BLaER1 (cell line): ENCODE results near the gene SIAH2.

Experiments used
- H3K27ac ChIP-seq: shearing (Covaris generic); formaldehyde crosslinking; 2 replicates; pipeline ENCODE4 v1.8.1; 2022
- H3K27me3 ChIP-seq: shearing (Covaris generic); formaldehyde crosslinking; 2 replicates; pipeline ENCODE4 v1.8.1; 2022
- H3K36me3 ChIP-seq: shearing (Covaris generic); formaldehyde crosslinking; 2 replicates; pipeline ENCODE4 v1.8.1; 2022
- H3K4me1 ChIP-seq: shearing (Covaris generic); formaldehyde crosslinking; 2 replicates; pipeline ENCODE4 v1.8.1; 2022
- H3K4me2 ChIP-seq: shearing (Covaris generic); formaldehyde crosslinking; 2 replicates; pipeline ENCODE4 v1.8.1; 2022
- H3K4me3 ChIP-seq: shearing (Covaris generic); formaldehyde crosslinking; 2 replicates; pipeline ENCODE4 v1.8.1; 2022
- H3K9ac ChIP-seq: shearing (Covaris generic); formaldehyde crosslinking; 2 replicates; pipeline ENCODE4 v1.8.1; 2022
- H3K9me3 ChIP-seq: shearing (Covaris generic); formaldehyde crosslinking; 2 replicates; pipeline ENCODE4 v1.8.1; 2022
- H4K20me1 ChIP-seq: shearing (Covaris generic); formaldehyde crosslinking; 2 replicates; pipeline ENCODE4 v1.8.1; 2022
- Cebpa-rat ChIP-seq: shearing (Covaris generic); IDR thresholded peaks from 2 replicates; pipeline ENCODE4 v1.8.1; 2022

Gene SIAH2

DNA sequence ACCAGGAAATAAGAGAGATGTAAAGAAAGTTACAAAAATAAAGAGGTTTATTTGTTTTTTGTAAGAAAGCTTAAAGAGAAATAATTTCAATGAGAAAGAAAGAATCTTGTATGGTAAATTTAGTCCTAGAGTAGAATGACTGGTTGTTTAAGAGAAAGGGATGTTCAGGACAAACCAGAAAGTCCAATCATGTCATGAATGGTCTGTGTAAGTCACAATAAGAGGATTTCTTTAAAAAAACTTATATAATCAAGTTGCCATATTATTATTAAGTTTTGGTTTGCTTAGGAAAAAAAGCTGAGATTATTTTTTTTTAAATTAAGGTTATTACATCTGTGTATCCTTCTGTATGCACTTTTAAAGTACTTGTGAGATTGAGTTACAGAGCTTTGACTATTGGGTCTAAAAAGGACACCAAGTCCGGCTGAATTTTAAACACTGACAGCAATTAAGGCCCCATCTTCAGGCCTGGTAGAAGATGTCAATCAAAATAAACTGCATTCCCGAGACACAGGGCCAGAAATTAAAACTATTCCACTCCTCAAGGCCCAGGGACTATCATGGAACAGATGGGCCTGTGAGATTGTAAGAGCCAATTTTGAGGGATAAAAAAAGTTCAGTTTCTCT, 71.4 kb downstream of the SIAH2 start:
- no peak for TF ChIP-seq Cebpa-rat
- no peak overlapping the region for H3K4me2 ChIP-seq

More for the DNA sequence above, 71.4 kb downstream of the SIAH2 start:
- H3K9ac ChIP-seq: no peak overlapping the region
- H4K20me1 ChIP-seq: no peaks in the 10 kb centered on the region
- no peaks in the 10 kb centered on the region for H3K4me1 ChIP-seq
- no peaks in the 10 kb centered on the region for H3K27me3 ChIP-seq
- H3K4me3 ChIP-seq: no peak overlapping the region
- no peak overlapping the region for H3K27ac ChIP-seq
- H3K9me3 ChIP-seq: peaks cover 51% of the 10 kb centered on the region
- H3K36me3 ChIP-seq: no peaks in the 10 kb centered on the region
